Right renal pelvis (tissue), 4 donors: ENCODE data around the gene EFNA1. TPM values are rescaled to one million over a fixed set of nuclear protein-coding genes. Genes with fewer than 3 reads are reported as not detected.
"Not testable (repeated sequence)": the region's sequence is repeated elsewhere in the genome, so short reads cannot be mapped to it uniquely, and the experiment has no call there.

Source experiments
- DNase-seq, 4 donors: peaks; one replicate each; pipeline ENCODE4 v3.0.0-alpha.2; 2013; ENCODE audit warnings: low read depth in 4 of 4, low spot score in 3 of 4, missing footprints in 1 of 4
- polyA plus RNA-seq, 4 donors: library from polyadenylated mRNA; unstranded; fragments of 120-200 nt; gene quantifications; one replicate each; pipeline ENCODE4 v1.2.1, GENCODE V29; 2013; ENCODE audit not compliant: insufficient read length in 4 of 4

The EFNA1 gene
- polyA plus RNA-seq, 4 donors, result 67.0 to 75.7 (median 72.2) TPM

DNA sequence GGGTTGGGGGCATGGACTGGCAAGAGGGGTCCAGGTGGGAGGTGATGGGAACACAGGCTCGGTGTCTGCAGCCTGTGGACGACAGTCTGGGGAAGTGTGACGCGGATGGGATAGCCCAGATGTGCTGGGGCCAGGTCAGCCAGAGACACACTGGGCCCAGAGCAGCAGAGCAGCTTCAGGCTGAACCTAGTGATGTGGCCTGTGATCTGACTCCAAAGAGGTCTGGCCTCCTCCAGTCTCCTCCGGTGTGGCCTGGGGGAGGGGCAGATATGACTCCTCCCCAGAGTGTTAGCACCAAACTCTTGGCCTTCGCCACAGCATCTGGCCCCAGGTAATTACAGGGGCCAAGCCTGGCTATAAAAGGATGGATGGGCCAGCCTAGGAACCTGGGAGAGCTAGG is 35.5 kb upstream of the EFNA1 start:
- no peak for DNase-seq

DNA sequence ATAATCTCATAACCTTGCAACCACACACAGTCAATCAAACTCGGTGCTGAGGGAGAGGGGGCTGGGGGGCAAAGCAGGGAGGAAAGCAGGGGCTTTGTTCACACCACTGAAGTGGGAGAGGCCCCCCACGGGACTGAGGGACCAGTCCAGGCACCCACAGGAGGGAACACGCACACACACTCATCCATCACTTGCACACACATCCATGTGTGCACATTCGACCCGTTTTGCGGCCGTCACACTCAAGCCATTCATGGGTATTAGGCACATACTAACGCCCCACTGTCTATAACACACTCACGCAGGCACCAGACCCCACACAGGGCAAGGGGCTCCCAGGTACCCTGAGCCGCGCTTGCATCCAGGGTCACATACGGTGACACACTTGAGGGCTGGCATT is 35.0 kb upstream of the EFNA1 start:
- DNase-seq, result no peak

DNA sequence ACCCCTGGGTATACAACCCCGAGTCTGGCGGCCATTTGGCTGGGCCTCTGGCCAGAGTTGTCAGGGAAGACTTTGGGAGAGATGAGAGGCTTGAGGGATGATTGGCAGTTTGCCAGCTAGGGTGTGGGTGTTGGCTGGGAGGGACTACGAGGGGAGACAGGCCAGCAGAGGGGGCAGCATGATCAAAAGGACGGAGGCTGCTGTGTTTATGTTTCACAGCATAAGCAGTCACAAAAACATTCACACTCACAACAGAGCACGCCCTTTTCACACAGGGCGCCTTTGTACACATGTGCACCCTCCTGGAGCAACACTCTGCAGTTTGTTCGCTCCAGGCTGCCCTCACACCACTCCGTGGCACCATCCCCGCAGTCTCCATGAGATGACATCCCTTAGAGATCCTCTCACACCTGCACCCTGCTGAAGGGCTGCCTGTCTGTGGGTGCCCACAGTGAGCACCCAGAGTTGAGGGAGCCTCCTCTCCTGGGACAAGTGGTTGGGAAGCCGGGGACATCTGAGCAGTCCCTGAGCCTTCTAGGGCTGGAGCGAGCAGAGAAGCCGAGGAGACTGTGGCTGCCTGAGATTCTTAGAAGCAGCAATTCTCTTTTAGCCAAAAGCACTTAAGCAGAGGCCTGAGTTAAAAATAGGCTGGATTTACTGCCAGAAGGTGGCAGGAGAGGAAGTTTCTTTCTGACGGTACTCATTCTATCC is 33.6 kb upstream of the EFNA1 start:
- no peak for DNase-seq

DNA sequence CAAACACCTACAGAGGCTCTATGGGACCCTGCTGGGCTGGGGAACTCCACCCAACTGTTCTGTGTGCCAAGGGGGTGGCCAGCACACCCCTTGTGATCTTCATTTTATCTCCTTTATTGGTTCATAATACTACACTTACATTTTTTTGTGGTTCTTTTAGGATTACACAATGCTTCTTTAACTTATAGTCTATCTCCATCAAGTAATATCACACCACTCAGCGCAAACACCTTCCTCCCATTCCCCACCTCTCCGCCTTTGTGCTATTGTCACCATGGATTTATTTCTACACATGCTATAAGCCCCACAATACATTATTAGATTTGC is 33.1 kb upstream of the EFNA1 start:
- no peak for DNase-seq

DNA sequence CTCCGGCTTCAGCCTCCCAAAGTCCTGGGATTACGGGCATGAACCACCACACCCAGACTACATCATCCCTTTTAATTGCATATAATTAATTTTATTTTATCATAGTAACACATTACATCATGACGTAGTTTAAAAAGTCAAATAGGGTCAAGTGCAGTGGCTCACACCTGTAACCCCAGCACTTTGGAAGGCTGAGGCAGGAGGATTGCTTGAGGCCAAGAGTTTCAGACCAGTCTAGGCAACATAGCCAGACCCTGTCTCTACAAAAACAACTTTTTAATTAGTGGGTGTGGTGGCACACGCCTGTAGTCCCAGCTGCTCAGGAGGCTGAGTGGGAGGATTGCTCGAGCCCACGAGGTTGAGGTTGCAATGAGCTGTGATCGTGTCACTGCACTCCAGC is 28.3 kb upstream of the EFNA1 start:
- no peak for DNase-seq

DNA sequence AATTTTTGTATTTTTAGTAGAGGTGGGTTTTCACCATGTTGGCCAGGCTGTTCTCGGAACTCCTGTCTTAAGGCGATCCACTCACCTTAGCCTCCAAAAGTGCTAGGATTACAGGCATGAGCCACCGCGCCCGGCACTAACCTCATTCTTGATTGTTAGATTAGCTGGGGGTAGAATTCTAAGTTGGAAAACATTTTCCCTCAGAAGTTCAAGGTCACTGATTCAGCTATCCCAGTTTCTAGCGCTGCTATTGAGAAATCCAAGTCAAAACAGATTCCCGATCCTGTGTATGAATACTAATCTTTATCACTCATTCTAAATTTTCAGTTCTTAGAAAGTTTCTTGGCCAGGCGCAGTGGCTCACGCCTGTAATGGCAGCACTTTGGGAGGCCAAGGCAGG is 24.4 kb upstream of the EFNA1 start:
- DNase-seq, result no peak

DNA sequence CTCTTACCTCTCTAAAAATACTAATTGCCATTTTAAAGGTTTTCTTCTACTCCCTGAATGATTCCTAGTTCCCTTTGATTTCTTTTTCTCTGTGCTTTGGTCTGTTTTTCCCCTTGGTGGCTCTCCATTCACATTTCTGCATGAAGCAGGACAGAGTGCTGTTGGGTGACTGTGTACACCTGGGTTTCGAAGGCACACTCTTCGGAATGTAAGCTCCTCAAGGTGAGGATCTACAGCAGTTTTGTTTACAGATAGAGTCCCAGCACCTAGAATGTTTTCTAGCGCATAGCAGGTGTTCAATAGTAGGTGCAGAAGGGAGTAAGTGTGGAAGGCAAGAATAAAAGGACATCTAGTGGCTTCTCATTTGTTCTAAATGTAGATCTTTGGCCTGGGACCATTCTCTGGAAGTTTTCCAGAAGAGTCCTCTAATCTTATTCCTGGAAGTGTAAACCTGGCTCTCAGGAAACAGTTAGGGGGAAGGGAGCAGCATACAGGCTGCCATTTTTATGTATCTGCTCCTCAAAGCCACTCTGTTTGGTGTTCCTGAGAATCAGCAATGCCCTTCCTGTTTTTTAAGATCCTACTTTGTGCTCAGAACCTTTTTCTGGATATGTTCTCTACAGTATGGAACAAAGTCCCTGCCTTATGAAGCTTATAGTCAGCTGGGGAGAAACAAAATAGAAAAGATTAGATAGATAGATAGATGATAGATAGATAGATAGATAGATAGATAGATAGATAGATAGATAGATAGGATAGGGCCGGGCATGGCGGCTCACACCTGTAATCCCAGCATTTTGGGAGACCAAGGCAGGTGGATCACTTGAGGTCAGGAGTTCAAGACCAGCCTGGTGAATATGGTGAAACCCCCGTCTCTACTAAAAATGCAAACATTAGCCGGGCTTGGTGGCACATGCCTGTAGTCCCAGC is 22.8 kb upstream of the EFNA1 start:
- DNase-seq, result no peak

DNA sequence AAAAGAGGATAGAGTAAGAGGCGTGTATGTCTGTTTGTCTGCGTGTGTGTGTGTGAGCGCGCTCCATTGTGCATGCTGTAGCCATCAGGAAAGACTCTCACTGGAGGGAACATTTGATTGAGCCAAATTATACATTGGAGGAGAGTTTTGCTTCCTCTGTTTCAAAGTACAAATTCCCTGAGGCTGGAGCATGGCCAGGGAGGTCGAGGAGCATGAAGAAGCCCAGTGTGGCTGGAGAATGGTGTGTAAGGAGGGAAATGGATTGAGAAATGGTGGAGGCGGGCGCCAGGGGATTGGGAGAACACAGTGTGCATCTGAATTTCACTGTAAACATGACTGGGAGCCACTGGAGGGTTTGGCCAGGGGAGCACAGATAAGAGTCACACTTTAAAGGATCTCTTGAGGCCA is 22.1 kb upstream of the EFNA1 start:
- no peak for DNase-seq

DNA sequence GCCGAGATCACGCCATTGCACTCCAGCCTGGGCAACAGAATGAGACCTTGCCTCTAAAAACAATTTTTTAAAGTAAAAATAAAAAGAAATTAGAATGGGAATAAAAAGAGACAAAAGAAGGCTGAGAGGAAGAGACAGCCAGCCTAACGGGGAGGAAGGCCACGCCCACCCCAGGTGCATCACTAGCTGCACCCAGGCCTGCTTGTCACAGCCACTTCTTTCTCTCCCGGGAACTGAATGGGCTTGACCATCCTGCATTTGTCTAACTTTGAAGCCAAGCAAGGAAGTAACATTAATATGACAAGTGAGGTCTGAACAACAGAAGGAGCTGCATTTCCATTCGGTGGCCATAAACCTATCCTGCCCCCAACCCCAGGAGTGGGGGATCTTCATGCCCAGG is 20.8 kb upstream of the EFNA1 start:
- DNase-seq, result no peak

DNA sequence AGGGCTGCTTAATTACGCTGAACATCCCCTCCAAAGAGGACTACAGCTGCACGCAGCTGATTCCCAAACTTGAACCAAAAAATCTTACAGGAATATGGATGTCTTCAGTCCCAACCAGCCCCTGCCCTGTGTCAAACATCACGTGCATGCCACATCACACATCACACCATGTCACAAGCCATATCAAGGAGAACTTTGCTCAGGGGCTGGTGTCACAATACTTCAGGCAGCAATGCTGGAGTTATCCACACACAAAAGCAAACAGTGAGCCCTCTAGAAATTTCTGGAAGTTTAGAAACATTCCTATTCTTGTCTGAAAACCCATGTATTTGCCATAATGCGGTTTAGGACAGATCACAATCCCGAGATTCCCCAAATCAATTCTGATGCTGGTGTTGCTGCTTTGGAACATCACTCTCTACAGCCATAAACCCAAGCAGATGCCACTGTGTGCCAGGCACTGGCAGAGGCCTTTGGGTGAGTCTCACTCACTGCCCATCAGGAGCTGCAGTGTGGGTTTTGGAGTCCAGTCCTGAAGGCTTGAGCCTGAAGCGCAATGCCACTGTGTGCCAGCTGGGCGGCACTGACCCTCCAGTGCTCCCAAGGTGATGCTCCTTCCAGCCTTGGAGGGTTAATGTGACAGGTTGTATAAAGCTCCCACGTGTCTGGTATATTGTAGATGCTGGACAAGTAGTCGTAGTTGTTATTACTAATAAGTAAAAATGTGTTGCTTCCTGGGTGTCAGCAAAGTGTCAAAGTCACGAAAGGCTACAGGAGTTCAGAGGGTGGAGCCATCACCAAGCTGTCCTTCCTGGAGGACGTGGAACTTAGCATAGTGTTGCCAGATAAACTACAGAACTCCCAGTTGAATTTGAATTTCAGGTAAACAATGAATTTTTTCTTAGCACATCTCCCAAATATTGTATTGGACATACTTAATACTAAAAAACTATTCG is 20.1 kb upstream of the EFNA1 start:
- no peak for DNase-seq

DNA sequence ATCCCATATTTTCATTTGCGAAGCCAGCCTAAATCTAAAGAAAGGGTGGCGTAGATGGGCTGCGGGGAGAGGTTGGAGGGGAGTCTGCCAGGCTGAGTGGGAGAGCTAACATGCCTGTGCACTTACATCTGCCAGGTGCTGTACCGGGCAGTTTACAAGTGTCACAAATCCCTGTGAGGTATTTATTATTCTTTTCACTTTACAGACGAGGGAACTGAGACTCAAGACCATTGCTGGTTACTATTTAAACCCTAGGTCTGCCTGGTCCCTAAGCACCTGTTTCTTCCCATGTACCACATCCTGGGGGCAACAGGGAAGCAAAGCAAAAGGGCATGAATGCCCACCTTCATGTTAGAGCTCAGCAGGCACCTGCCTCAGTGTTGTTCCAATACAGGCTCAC is 19.4 kb upstream of the EFNA1 start:
- DNase-seq, result no peak

DNA sequence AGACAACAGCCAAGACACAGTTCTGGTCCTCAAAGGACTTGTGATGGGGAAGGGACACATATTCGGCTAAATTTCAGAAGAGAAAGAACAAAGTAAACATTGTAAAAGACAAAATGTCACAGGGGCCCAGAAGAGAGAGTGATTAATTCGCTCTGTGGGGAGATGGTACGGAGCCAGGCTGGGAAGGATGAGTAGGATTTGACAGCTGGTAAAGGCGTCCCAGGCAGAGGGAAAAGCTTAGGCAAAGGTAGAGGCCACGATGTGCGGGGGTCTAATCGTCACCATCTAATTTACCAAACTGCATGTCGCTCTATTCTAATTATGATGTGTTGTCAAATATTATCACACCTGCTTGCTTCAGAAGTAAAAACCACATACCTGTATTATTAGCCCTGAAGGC is 17.3 kb upstream of the EFNA1 start:
- no peak for DNase-seq

DNA sequence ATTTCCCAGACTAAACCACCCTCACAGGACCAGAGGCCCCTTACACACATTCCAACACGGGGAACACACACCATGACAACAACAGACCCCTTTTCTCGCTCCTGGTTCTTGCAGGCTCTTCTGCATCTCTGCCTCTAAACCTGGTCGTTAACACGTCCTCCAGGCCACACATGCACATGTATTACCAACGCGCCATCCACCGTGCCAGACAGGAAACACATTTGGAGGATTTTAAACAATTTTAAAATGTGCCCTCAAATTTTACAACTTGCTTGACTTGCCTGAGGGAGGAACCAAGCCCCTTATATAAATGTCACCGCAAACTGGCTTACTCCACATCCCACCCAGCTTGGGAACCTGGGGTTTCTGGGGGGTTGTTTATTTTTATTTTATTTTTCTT is 16.9 kb upstream of the EFNA1 start:
- no peak for DNase-seq

DNA sequence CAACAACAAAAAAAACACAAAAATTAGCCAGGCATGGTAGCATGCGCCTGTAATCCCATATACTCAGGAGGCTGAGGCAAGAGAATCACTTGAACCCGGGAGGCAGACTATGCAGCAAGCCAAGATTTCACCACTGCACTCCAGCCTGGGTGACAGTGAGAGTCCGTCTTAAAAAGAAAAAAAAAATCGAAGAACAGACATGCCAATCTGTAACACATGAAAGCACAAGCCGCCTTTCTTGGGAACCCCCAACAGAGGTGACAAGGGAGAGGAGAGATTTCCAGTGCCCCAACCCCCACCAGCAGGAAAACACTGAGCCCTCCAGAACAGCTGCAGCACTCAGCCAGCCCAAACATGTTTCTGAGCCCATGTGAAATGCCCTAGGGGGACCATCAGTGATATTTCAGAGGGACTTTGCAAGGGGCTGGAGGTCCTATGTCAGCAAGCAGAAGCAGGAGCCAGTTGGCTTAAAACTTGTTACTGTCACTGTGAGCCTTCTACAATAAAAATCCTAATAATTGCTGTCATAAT is 14.2 kb upstream of the EFNA1 start:
- no peak for DNase-seq

DNA sequence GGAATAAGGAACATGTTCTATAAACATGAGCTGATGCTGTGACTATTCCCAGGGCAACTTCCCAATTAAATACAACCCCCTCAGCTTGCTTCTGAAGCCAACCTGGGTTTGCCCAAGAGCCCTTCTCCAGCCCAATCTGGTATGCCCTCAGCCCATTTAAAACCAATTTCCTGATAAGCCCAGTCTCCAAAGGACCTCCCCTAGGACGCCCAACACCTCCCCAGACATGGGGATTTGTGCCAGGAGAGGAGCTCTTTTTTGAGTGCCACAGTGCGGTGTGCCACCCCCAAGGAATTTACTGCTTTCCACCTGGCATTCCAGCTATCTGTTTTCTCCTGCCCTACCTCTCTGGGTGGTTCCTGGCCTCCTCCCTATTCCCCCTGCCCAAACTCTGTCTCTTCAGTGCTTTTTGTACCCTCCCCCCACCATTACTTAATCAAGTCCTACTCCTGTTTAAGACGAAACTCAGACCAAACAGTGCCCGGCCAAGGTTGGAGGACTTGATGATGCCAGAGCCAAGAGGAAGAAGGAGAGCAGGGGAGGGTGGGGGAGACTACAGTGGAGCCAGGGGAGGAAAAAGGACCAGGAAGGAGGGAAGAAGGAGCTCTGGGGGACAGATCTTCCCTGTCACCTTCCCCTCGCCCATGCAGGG is 11.4 kb upstream of the EFNA1 start:
- no peak for DNase-seq

DNA sequence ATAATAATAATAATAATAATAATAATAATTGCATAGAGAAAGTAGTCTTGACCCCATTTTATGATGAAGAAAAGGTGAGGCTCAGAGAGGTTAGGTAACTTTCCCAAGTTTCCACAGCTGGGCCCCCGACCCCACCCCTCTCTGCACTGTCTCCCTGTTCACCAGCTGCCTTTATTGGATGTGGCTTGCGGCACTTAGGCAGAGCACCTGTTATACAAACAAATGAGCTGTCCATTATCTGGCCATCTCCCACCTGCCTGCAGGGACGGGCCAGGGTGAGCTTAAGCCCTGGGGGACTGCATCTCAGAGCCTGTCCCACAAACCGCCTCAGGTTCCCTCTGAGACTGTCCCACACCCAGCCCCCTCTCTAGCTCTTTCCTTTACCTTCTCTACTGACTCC is 10.1 kb upstream of the EFNA1 start:
- DNase-seq, result no peak

DNA sequence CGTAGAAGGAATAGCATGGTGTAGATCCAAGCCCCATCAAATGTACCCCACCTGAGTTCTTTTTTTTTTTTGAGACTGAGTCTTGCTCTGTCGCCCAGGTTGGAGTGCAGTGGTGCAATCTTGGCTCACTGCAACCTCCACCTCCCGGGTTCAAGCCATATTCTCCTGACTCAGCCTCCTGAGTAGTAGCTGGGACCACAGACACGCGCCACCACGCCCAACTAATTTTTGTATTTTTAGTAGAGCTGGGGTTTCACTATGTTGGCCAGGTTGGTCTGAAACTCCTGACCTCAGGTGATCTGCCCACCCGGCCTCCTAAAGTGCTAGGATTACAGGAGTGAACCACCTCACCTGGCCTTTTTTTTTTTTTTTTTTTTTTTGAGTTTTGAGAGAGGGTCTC is 9.6 kb upstream of the EFNA1 start:
- DNase-seq, result not testable (repeated sequence)

DNA sequence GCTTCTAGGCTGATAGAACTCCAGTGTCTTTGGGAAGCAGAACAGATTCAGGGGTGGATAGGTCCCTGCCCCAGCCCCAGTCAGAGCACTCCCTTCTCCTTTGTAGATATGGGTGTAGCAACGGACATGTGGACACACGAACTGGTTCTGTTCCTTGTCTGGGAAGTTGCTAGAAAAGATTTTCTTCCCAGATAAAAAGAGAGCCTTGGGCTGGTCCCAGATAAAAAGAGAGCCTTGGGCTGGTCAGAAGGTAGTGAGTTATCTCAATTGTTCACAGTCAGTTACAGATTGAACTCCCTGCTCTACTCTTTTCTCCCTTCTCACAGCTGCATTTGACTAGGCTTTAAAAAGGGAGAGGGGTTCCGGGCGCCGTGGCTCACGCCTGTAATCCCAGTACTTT is 7.4 kb upstream of the EFNA1 start:
- no peak for DNase-seq

DNA sequence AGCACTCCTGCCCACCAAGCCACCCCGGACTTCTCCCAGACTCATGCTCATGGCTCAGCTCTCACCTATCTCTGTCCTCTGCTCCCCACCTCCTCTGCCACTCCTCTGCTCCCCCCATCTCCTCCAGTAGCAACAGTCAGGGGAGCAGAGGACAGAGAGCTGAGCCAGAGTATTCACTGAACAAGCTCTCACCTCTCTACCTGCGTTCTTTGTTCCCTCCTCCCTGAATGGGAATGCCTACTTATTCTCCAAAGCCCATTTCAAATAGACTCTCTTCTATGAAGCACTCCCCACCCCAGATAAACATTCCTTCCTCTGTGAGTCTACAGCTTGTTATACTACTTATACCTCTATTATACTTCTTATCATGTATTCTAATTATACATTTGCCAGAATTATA is 6.4 kb upstream of the EFNA1 start:
- DNase-seq, result no peak

DNA sequence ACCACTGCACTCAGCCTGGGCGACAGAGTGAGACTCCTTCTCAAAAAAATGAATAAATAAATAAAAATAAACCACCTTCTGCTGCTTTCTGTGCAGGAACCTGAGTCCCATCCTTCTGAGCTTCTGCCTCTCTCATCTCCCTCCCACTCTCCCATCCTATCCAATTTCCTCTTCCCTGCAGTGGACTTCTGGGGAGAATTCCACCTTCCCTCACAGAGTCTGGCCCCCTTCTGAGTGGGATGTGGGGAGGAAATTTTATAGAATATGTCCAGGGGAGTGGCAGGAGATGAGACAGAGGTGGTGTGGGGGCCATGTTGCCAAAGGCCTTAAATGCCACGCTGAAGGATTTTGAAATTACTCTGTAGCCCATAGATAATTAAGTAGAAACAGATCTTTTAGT is 5.4 kb upstream of the EFNA1 start:
- DNase-seq, result no peak
